ENCODE results near the gene KDELR1. TPM values are rescaled to one million over a fixed set of nuclear protein-coding genes. Genes with fewer than 3 reads are reported as not detected.

Gene KDELR1
- total and polyA plus RNA-seq, 2 donors from 2014 or later = 169 to 204 TPM

- H3K36me3 ChIP-seq (ENCODE audit: control insufficient read depth in 2 of 3, insufficient read depth in 3 of 3, low read length in 3 of 3) = no peaks in the 10 kb centered on the region
- no peak overlapping the region for H3K9ac ChIP-seq (ENCODE audit: low read length in 3 of 3)
- H3K9me3 ChIP-seq (ENCODE audit: control insufficient read depth in 2 of 3, insufficient read depth in 1 of 3, low read length in 3 of 3) = no peaks in the 10 kb centered on the region
- no peak overlapping the region for H3K4me3 ChIP-seq (ENCODE audit: low read length in 3 of 3)
- intact Hi-C loops (cut with DNase I) = no loop called here
- no peak overlapping the region for H3K27ac ChIP-seq (ENCODE audit: low read depth in 2 of 2, low read length in 2 of 2)
- no peak for TF ChIP-seq CTCF (IDR thresholded peaks at IDR 0.05; ENCODE audit: borderline replicate concordance, extremely low read depth, insufficient read depth)
- FAIRE-seq = no peak
- no peak for DNase-seq
- no peaks in the 10 kb centered on the region for H3K27me3 ChIP-seq (ENCODE audit: control insufficient read depth, insufficient read depth, low read length)
- H3K4me1 ChIP-seq (ENCODE audit: control insufficient read depth in 2 of 3, insufficient read depth in 2 of 3, low read depth in 1 of 3, low read length in 3 of 3) = no peaks in the 10 kb centered on the region
These were observed 37.7 kb downstream of the KDELR1 start for GRCh38 chr19:48353677-48354076.

- peak; percentile 72 for TF ChIP-seq CTCF (IDR thresholded peaks at IDR 0.05; ENCODE audit: borderline replicate concordance, extremely low read depth, insufficient read depth)
- no peak for FAIRE-seq
- intact Hi-C loops (cut with DNase I) = no loop called here
These were observed 40.0 kb downstream of the KDELR1 start for GRCh38 chr19:48351341-48351752.

GRCh38 chr19:48350856-48351255, 40.5 kb downstream of the KDELR1 start:
- no peaks in the 10 kb centered on the region for H3K36me3 ChIP-seq (ENCODE audit: control insufficient read depth in 2 of 3, insufficient read depth in 3 of 3, low read length in 3 of 3)
- no peak overlapping the region for H3K9ac ChIP-seq (ENCODE audit: low read length in 3 of 3)
- peaks cover 0 to 3% (median 0%) of the 10 kb centered on the region in 3 donors for H3K4me1 ChIP-seq (ENCODE audit: control insufficient read depth in 2 of 3, insufficient read depth in 2 of 3, low read depth in 1 of 3, low read length in 3 of 3)
- FAIRE-seq (no peak), DNase-seq (no peak)
- no peak overlapping the region for H3K27ac ChIP-seq (ENCODE audit: low read depth in 2 of 2, low read length in 2 of 2)
- H3K9me3 ChIP-seq (ENCODE audit: control insufficient read depth in 2 of 3, insufficient read depth in 1 of 3, low read length in 3 of 3) = no peaks in the 10 kb centered on the region
- TF ChIP-seq CTCF (IDR thresholded peaks at IDR 0.05; ENCODE audit: borderline replicate concordance, extremely low read depth, insufficient read depth) = no peak
- H3K27me3 ChIP-seq (ENCODE audit: control insufficient read depth, insufficient read depth, low read length) = no peaks in the 10 kb centered on the region
- no peak overlapping the region for H3K4me3 ChIP-seq (ENCODE audit: low read length in 3 of 3)
- intact Hi-C loops (cut with DNase I) = no loop called here

More at GRCh38 chr19:48351341-48351752, 40.0 kb downstream of the KDELR1 start:
- DNase-seq = peak; percentile 64 to 86 (median 77)
- H3K9ac ChIP-seq (ENCODE audit: low read length in 3 of 3) = no peak overlapping the region
- no peaks in the 10 kb centered on the region for H3K27me3 ChIP-seq (ENCODE audit: control insufficient read depth, insufficient read depth, low read length)
- H3K27ac ChIP-seq (ENCODE audit: low read depth in 2 of 2, low read length in 2 of 2) = no peak overlapping the region
- H3K4me1 ChIP-seq (ENCODE audit: control insufficient read depth in 2 of 3, insufficient read depth in 2 of 3, low read depth in 1 of 3, low read length in 3 of 3) = peaks cover 0 to 3% (median 0%) of the 10 kb centered on the region in 3 donors
- H3K4me3 ChIP-seq (ENCODE audit: low read length in 3 of 3) = no peak overlapping the region
- no peaks in the 10 kb centered on the region for H3K9me3 ChIP-seq (ENCODE audit: control insufficient read depth in 2 of 3, insufficient read depth in 1 of 3, low read length in 3 of 3)
- no peaks in the 10 kb centered on the region for H3K36me3 ChIP-seq (ENCODE audit: control insufficient read depth in 2 of 3, insufficient read depth in 3 of 3, low read length in 3 of 3)

GRCh38 chr19:48348737-48349136, 42.6 kb downstream of the KDELR1 start:
- Histone ChIP-seq H3K4me1 (ENCODE audit: control insufficient read depth in 2 of 3, insufficient read depth in 2 of 3, low read depth in 1 of 3, low read length in 3 of 3) (peaks cover 0 to 3% (median 0%) of the 10 kb centered on the region in 3 donors), H3K27me3 (ENCODE audit: control insufficient read depth, insufficient read depth, low read length) (no peaks in the 10 kb centered on the region), H3K36me3 (ENCODE audit: control insufficient read depth in 2 of 3, insufficient read depth in 3 of 3, low read length in 3 of 3) (no peaks in the 10 kb centered on the region), H3K9me3 (ENCODE audit: control insufficient read depth in 2 of 3, insufficient read depth in 1 of 3, low read length in 3 of 3) (no peaks in the 10 kb centered on the region), H3K27ac (ENCODE audit: low read depth in 2 of 2, low read length in 2 of 2) (peak overlapping the region in 1 of 2 donors; percentile 10), H3K9ac (ENCODE audit: low read length in 3 of 3) (peak overlapping the region in 1 of 3 donors; percentile 14), H3K4me3 (ENCODE audit: low read length in 3 of 3) (no peak overlapping the region)
- no peak for FAIRE-seq
- intact Hi-C loops (cut with DNase I) = no loop called here
- no peak for DNase-seq
- TF ChIP-seq CTCF (IDR thresholded peaks at IDR 0.05; ENCODE audit: borderline replicate concordance, extremely low read depth, insufficient read depth) = no peak

Measured in kidney (tissue), 14 donors.